HepG2 (cell line): ENCODE results near the gene TCFL5. TPM values are rescaled to one million over a fixed set of nuclear protein-coding genes. Genes with fewer than 3 reads are reported as not detected.
A peak's percentile ranks its signal among the peaks of the same experiment; 100 is the strongest.

Experiments used
- ADNP ChIP-seq: sonication (generic); formaldehyde crosslinking; IDR thresholded peaks from 2 replicates; pipeline ENCODE4 v1.4.0; 2020; ENCODE audit warnings: missing genetic modification reagents
- ELF4 ChIP-seq: sonication (generic); formaldehyde crosslinking; IDR thresholded peaks from 2 replicates; pipeline ENCODE4 v1.5.0; 2020; ENCODE audit warnings: missing genetic modification reagents, mild to moderate bottlenecking, moderate library complexity, borderline replicate concordance
- KAT2B ChIP-seq: fragments of 150-350 bp; IDR thresholded peaks from 2 replicates; pipeline ENCODE4 v1.6.1; 2014; ENCODE audit warnings: low read depth, low read length, borderline replicate concordance
- MAX ChIP-seq: IDR thresholded peaks from 2 replicates; pipeline ENCODE4 v1.6.1; 2012; ENCODE audit warnings: inconsistent platforms
- NKX3-1 ChIP-seq: sonication (generic); formaldehyde crosslinking; IDR thresholded peaks from 2 replicates; pipeline ENCODE4 v1.5.0; 2020; ENCODE audit warnings: missing genetic modification reagents
- NR3C1 ChIP-seq: sonication (generic); formaldehyde crosslinking; IDR thresholded peaks from 2 replicates; pipeline ENCODE4 v1.4.0; 2020; ENCODE audit warnings: missing genetic modification reagents
- PRDM4 ChIP-seq: sonication (generic); formaldehyde crosslinking; IDR thresholded peaks from 2 replicates; pipeline ENCODE4 v1.9.0; 2021; ENCODE audit warnings: missing genetic modification reagents, borderline replicate concordance
- RNF2 ChIP-seq: fragments of 450-650 bp; conservative IDR thresholded peaks from 2 replicates; pipeline ENCODE4 v1.6.1; 2016; ENCODE audit warnings: low read depth
- THRA ChIP-seq: sonication (generic); formaldehyde crosslinking; IDR thresholded peaks from 2 replicates; pipeline ENCODE4 v1.4.0; 2020; ENCODE audit warnings: missing genetic modification reagents, borderline replicate concordance
- ZKSCAN5 ChIP-seq: sonication (generic); formaldehyde crosslinking; IDR thresholded peaks from 2 replicates; pipeline ENCODE4 v1.5.1; 2020; ENCODE audit warnings: mild to moderate bottlenecking, missing genetic modification reagents
- ZNF225 ChIP-seq: sonication (generic); formaldehyde crosslinking; IDR thresholded peaks from 2 replicates; pipeline ENCODE4 v1.4.0; 2020; ENCODE audit warnings: mild to moderate bottlenecking, missing genetic modification reagents
- ZNF280D ChIP-seq: sonication (generic); formaldehyde crosslinking; IDR thresholded peaks from 2 replicates; pipeline ENCODE4 v1.5.1; 2020; ENCODE audit warnings: mild to moderate bottlenecking, missing genetic modification reagents
- ZNF383 ChIP-seq: sonication (generic); formaldehyde crosslinking; IDR thresholded peaks from 2 replicates; pipeline ENCODE4 v1.4.0; 2020; ENCODE audit warnings: missing genetic modification reagents, mild to moderate bottlenecking, borderline replicate concordance
- ZNF430 ChIP-seq: sonication (generic); formaldehyde crosslinking; IDR thresholded peaks from 2 replicates; pipeline ENCODE4 v1.9.0; 2021; ENCODE audit warnings: mild to moderate bottlenecking, missing genetic modification reagents
- ZNF629 ChIP-seq: sonication (generic); formaldehyde crosslinking; conservative IDR thresholded peaks from 2 replicates; pipeline ENCODE4 v1.5.0; 2020; ENCODE audit warnings: missing genetic modification reagents
- ZNF672 ChIP-seq: sonication (generic); formaldehyde crosslinking; IDR thresholded peaks from 2 replicates; pipeline ENCODE4 v1.8.1; 2022; ENCODE audit warnings: missing genetic modification reagents
- ZNF710 ChIP-seq: sonication (generic); formaldehyde crosslinking; IDR thresholded peaks from 2 replicates; pipeline ENCODE4 v1.5.0; 2020; ENCODE audit warnings: mild to moderate bottlenecking, missing genetic modification reagents, borderline replicate concordance
- polyA plus RNA-seq, 8 experiments: library from polyadenylated mRNA; depleted of rRNA in 3 of 8; stranded (reverse) in 7 of 8; unstranded in 1 of 8; fragments of >200 nt; fragmentation: Illumina TruSeq in 4 of 8; extraction: Trizol in 4 of 8; gene quantifications; 2 replicates each; pipeline versions ENCODE4 v1.2.1 to v1.2.3, GENCODE V29; 2011 to 2016; ENCODE audit warnings: low read depth in 4 of 8, missing spikeins in 1 of 8, mixed read lengths in 1 of 8; ENCODE audit not compliant: insufficient read depth in 1 of 8
- total RNA-seq, 5 experiments: library from RNA; depleted of rRNA; stranded (reverse); fragments of >200 nt; fragmentation: Illumina TruSeq; extraction: Trizol; gene quantifications; 2 replicates each; pipeline ENCODE4 v1.2.3, GENCODE V29; 2016; ENCODE audit warnings: low read depth in 1 of 5
- TF ChIP-seq, protein P1 (sequence below): IDR thresholded peaks from 2 replicates; pipeline ENCODE4 v1.6.1; 2018; ENCODE audit warnings: missing genetic modification reagents, mild to moderate bottlenecking, missing compliant biosample characterization

TCFL5 gene
- total and polyA plus RNA-seq, 2 of the 13 experiments (the other 11 are each of a cell fraction or from before 2014, with no cell fraction given): 14.8 to 20.0 TPM

GRCh38 chr20:62822788-62823651 lies 38.6 kb downstream of the TCFL5 start (continued):
- TF ChIP-seq KAT2B (no peak), ZNF629 (peak; percentile 72; the same call in 1 of the 2 replicates), NKX3-1 (CRISPR knock-in tag) (0 out of 2 replicates have a peak, but pooled peaks have one; percentile 59), ADNP (CRISPR knock-in tag) (peak; percentile 91), ZNF710 (CRISPR knock-in tag) (peak; percentile 67; the same call in 1 of the 2 replicates), ELF4 (CRISPR knock-in tag) (no peak), ZNF280D (peak; percentile 95), RNF2 (no peak; the same call in 1 of the 2 replicates), ZNF225 (CRISPR knock-in tag) (no peak), PRDM4 (CRISPR knock-in tag) (peak; percentile 89; the same call in 1 of the 2 replicates), ZKSCAN5 (CRISPR knock-in tag) (no peak), ZNF383 (CRISPR knock-in tag) (no peak), ZNF430 (CRISPR knock-in tag) (peak; percentile 77; the same call in 1 of the 2 replicates), MAX (peak; percentile 69), NR3C1 (CRISPR knock-in tag) (no peak), THRA (peak; percentile 83), ZNF672 (CRISPR knock-in tag) (no peak)
- TF ChIP-seq, protein P1, sequence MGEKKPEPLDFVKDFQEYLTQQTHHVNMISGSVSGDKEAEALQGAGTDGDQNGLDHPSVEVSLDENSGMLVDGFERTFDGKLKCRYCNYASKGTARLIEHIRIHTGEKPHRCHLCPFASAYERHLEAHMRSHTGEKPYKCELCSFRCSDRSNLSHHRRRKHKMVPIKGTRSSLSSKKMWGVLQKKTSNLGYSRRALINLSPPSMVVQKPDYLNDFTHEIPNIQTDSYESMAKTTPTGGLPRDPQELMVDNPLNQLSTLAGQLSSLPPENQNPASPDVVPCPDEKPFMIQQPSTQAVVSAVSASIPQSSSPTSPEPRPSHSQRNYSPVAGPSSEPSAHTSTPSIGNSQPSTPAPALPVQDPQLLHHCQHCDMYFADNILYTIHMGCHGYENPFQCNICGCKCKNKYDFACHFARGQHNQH (CRISPR knock-in tag): peak; percentile 98
